ENCODE measurements around the gene SLC38A6.
A peak's percentile ranks its signal among the peaks of the same experiment; 100 is the strongest.

SLC38A6 gene

DNA sequence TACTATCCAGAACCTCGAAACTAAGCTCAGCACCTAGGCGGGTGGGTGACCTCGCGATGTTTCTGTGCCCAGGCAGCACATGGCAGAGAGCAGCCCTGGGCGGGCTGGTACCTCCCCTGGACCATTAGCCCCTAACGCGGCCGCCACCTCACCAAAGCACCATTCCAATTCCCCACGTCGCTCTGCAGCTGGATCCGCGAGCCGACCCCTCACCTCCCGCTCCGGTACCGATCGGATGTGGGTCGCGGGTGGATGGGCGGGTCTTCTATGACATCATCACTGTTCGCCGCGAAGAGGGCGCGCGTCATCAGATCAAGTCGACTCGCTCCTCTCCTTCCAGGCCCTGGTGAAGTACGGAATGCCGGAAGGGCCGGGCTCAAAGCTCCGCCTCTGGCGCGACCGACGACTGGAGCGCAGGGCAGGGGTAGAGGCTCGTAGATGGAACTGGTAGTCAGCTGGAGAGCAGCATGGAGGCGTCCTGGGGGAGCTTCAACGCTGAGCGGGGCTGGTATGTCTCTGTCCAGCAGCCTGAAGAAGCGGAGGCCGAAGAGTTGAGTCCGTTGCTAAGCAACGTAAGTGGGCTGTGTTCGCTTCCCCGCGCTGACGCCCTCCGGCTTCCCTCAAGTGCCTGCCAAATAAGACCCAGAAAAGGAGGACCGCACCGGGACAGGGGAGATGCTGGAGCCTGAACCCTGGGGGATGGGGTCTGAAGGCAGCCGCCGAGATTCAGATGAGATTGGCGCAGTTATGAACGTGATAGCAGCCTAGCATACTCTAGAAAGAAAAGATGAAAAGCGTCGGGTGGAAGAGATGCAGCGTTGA, at the start of gene SLC38A6, which contains the start of gene TRMT5:
SLC38A6 (plus strand) TSS at position 435 of the 822 bp plus-strand sequence; CDS start at position 468, 33 bp downstream.
TRMT5 (minus strand) TSS at position 269 of the 822 bp plus-strand sequence; CDS start at position 163, 106 bp downstream.
- DNase-seq, result peak; percentile 95 to 96

DNA sequence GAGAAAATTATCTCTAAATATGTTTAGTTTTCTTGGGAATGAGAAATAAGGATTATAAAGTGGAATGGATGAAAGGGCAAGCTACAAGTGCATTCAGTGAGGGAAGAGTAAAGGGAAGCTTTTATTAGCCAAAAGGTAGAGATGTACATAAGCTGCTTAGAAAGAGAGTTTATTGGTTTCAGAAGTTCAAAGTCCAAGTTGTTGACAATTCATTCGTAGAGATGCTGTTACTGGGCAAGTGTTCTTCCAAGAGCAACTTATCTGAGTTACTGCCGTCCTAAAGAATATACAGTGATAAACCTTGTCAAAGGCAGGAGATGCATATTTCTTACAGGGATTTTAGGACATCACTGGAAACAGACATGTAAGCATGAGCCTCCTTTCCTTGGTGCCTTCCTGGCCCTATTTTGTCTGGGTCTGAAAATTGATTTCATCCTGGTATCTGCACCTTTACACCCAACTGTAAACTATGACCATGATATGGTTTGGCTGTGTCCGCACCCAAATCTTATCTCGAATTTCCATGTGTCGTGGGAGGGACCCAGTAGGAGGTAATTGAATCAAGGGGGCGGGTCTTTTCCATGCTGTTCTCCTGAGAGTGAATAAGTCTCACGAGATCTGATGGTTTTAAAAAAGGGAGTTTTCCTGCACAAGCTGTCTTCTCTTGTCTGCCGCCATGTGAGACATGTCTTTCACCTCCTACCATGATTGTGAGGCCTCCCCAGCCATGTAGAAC, 47.0 kb upstream of the SLC38A6 start:
- DNase-seq, result no peak

DNA sequence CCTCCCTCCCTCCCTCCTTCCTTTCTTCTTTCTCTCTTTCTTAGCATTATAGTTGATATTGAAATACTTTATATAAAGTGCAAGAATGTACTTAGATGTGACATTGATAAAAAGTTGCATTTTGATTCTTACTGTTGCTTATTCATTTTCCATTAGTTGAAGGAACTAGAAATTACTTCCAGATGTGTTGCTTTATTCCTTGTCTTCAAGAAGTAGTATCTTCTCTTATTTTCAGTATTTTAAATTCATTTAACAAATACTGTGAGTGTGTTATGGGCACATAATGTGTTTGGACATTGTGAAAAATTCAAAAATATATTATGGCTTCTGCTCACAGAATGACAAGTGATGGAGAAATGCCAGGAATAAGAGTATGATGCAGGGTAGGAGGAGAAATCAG, 45.7 kb upstream of the SLC38A6 start:
- no peak for DNase-seq

DNA sequence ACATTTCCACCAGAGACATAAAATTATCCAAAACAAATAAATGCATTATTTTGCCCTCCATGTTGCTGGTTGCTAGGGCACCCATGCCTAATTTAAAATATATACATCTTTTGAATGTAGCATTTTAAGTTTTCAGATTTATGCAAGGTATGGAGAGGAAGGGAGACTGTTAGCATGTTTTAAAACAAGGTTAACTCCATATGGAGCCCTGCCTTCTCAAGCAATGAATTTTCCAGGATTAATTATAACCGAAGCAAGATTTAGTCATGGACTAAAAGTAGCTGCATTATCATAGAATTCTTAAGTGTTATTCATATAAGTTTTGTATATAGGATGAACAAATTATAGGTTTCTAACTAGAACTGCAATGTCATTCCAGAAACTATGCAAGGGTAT, 37.4 kb upstream of the SLC38A6 start:
- DNase-seq, result no peak

DNA sequence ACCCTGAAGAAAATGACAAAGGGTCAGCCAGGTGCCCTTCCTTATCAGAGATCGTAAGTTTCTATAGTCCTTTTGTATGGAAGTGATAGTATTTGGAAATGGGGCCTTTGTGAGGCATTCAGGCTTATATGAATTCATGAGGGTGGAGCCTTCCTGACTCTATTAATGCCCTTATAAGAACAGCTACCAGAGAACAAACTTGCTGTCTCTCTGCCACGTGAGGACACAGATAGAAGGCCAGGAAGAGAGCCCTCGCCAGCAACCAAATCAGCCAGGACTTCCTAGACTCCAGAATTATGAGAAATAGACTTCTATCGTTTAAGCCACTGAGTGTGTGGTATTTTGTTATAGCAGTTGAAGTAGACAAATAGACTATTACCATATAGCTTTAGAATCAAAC, 36.8 kb upstream of the SLC38A6 start:
- no peak for DNase-seq

DNA sequence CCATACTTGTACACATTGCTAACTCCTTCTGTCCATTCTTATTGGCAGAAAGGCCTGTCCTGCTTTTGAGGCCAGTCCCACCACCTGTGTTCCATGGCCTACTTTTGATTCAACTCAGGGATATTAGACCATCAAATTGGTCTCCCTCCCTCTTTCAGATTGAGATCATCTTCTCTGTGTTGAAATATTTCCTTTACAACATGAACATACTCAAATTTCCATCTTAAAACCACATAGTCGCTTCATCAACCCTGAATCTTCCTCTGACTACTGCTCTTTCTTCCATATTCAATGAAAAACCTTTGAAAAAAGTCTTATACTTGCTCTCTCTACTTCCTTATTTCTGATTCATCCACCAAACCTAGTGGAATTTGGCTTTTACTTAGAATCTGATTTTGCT, 35.1 kb upstream of the SLC38A6 start:
- peak in 1 of 2 experiments; percentile 25 for DNase-seq

DNA sequence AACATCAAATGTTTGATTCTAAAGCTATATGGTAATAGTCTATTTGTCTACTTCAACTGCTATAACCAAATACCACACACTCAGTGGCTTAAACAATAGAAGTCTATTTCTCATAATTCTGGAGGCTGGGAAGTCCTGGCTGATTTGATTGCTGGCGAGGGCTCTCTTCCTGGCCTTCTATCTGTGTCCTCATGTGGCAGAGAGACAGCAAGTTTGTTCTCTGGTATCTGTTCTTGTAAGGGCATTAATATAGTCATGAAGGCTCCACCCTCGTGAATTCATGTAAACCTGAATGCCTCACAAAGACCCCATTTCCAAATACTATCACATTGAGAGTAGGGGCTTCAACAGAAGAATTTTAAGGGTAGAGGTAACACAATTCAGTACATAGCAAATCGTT, 34.3 kb upstream of the SLC38A6 start:
- no peak for DNase-seq

DNA sequence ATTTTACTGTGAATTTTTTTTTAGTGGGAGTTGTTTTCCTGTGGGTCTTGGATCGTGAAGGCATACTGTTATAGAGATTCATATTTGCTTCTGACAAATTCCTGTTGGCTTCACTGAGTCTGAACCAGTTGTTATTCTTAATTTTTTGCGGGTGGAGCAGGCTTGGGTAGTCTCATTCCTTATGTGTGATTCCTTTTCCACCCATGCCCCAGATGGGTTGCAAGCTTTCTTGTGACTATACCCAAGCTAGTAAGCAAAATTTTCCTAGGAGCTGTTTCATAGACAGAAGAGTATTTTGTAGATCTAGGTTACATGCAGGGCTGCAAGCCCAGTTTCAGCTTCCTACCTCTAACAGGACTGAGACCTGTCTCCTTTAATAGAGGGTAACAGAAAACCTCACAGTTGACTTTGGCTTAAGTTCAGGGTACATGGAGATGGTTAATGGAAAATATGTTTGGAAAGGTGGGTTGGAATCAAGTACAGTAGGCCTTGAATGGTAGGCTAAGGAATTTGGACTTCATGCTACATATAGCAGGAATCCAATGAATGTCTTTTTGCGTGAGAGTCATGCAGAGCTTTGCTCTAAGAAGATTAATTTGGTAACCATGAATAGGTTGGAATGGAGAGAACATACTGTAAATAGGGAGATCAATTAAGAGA, 29.1 kb upstream of the SLC38A6 start:
- no peak for DNase-seq

DNA sequence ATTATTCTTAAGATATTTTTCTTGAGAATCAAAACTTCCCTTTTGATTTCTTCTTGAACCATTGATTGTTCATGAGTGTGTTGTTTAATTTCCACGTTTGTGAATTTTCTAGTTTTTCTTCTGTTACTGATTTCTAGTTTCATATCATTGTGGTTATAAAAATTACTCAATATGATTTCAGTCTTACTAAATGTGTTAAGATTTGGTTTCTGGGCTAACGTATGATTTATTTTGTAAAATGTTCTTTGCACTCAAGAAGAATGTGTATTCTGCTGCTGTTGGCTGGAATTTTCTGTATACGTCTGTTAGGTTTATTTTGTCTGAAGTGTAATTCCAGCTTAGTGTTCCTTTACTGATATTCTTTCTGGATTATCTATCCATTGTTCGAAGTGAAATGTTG, 24.8 kb upstream of the SLC38A6 start:
- DNase-seq, result no peak

DNA sequence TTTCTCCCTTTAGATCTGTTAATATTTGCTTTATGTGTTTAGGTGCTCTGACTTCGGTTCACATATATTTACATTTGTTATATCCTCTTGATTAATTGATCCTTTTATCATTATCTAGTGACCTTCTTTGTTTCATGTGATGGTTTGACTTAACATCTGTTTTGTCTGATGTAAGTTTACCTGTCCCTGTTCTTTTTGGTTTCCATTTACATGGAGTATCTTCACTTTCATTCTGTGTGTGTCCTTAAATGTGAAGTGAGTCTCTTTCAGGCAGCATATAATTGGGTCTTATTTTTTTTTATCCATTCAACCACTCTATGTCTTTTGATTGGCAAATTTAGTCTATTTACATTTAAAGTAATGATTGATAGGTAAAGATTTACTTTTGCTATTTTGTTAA, 24.4 kb upstream of the SLC38A6 start:
- no peak for DNase-seq

DNA sequence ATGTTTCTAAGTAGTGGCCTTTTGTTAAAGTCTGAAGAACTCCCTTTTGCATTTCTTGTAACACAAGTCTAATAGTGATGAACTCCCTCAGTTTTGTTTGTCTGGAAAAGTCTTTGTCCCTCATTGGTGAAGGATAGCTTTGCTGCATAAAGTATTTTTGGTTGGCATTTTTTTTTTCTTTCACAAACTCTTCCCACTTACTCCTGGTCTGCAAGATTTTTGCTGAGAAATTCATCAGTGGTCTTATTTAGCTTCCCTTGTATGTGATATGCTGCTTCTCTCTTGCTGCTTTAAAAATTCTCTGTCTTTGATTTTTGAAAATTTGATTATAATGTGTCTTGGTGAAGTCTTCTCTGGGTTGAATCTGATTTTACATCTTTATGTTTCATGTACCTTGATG, 22.9 kb upstream of the SLC38A6 start:
- DNase-seq, result no peak

DNA sequence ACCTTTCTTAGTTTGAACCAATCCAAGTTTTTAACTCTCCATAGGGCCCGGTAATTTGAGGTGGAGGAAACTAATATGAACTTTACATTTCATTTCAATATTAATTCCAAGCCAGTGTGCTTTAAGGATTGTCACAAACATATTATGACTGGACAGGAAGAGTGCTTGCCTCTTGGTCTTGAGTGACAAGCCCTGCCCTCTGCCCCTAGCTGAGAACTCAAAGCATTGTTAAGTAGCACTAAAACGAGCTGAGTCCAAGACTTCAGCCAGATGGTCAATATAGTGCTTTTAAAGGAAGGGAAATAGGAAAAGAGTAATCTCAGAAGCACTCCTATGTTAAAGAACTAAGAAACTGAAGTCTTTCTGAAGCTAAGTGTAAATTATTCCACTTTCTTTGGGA, 17.3 kb upstream of the SLC38A6 start:
- DNase-seq, result no peak

DNA sequence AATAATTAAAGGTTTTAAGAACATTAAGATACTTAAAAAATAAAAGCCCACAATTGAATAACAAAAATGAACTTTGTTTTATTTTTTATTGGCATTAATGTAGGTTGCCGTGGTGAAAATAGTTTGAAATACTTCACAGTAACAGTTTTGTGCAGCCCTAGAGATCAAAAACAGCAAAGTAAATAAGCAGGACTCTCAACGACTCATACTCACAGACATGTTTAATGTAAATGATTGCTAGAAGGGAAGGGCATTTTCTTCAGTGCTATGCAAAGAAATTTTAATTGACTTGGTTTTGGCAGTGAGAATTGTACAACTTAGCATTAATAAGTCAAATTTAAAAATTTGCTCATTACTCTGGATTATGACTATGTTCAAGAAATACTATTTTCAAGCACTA, 16.1 kb upstream of the SLC38A6 start:
- DNase-seq, result no peak

DNA sequence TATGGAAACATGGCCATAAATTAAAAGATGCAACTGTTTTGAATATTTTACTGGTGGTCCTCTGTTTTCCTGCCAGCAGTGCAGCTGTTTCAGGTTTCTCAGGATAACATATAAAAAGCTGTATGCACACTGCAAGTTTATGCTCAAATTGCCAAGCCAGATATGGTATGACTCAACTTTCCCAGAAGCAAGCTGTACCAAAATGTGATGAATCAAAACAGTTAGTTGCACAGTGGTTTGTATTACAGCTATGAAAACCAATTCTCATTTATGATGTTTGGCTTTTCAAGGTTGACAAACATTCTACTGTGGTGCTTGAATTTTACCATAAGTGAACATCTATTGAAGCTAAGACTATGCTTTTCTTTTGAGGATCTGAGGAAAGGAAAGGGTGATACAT, 15.6 kb upstream of the SLC38A6 start:
- no peak for DNase-seq

DNA sequence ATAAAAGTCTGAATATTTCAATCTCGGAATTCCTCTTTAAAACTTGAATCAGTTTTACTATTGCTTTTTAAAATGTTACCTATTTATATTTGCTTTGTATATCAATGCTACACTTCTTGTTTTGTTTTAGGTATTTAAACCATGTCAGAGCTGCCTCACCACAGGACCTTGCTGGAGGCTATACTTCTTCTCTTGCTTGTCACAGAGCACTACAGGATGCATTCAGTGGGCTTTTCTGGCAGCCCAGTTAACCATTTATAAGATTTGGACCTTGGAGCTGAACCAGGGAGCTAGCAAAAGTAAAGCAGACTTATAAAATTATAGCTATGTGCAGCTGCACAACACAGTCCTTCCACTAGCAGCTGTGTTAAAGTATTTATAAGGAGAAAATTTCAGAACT, 12.9 kb upstream of the SLC38A6 start:
- DNase-seq, result no peak

DNA sequence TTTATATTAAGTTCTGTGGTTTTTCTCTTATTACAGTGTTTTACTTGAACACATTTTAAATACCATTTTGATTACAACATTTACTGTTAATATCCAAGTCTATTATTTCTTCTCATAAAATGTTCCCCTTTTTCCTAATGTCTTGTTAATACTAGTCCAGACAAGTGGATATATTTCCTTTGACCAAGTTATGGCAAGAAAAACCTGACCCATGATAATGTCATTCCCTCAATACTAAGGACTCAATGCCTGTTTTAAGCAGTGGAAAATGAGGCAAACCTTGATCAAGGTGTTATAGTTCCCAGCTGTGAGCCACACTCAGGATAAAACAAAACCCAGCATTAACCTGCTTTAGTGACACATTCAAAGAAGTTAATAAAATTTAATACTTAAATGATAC, 12.4 kb upstream of the SLC38A6 start:
- no peak for DNase-seq

DNA sequence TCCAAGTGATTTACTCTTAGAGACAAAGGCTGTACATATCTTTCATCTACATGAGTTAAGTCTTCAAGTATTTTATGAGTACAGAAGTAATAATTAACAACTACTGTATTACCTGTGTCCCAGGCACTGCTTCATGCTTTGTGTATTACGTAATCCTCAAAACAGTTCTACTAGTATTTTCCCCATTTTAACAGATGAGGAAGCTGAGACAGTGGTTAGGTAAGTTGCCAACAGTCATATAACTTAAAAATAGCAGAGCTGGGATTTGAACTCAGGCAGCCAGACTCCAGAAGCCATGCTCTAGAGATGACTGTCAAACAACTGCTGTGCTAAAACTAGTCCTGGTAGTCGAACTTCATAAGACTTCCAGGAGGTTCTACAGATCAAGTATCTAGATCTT, 10.9 kb upstream of the SLC38A6 start:
- no peak for DNase-seq

DNA sequence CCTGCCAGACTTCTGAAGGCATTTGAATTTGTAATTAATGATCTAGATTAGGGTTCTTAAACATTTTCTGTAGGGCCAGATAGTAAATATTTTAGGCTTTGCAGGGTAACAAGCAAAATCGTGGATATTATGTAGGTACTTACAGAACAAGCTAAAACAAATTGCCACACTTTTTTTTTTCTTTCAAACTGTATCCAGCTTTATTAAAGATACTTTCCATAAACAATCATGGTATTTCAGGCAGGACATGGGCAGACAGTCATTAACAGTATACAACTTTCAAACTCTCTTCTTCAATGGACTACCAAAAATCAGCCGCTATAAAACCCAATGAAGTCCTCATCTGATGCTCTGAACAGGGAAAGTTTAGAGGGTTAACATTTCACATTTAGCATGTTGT, 9.8 kb upstream of the SLC38A6 start:
- DNase-seq, result no peak

DNA sequence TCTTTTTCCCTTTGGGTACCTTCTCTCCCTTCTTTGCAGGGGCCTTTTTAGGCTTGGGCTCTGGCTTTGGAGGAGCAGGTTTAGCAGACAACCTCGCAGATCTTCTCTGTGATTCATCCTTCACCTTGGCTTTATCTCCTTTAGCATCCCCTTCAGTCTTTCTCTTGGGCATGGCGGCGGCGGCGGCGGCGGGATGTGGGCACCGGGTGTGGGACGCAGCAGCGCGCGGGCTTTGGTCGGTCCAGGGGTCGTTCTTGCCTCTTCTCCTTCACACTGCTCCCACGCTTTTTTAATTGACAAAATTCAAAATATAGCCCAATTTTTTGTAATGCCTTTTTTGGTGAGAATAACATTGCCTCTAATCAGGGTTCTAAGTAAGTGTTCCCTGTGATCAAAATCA, 8.8 kb upstream of the SLC38A6 start:
- no peak for DNase-seq

DNA sequence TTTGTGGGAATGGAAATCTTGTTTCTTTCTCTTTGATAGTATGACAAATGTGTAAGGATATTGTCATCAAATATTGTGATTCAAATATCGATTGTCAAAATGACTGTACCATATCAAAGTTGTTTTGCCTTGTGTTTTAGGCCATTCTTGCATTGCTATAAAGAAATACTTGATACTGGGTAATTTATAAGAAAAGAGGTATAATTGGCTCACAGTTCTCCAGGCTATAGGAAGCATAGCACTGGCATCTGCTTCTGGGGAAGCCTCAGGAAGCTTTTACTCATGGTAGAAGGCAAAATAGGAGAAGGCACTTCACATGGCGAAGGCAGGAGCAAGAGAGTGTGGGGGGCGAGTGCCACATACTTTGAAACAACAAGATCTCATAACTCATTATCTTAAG, 8.0 kb upstream of the SLC38A6 start:
- DNase-seq, result no peak

DNA sequence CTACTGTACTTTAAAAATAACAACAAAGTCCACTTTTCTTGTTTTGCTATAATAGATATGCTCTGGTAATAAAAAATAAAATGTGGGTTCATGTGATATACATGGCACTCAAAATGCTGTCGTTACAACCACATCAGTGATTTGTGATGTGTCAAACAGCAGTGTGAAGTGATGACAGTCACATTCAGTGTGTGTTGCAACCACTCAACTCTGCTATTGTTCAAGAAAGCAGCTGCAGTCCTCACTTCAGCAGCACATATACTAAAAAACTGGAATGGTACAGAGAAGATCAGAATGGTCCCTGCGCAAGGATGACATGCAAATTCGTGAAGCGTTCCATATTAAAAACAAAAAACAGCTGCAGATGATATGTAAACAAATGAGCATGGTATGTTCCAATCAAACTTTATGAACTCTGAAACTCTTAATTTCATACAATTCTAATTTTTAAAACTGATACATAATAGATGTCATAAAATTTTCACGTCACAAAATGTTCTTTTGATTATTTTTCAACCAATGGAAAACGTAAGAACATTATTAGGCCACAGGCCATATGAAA, 6.9 kb upstream of the SLC38A6 start:
- no peak for DNase-seq

DNA sequence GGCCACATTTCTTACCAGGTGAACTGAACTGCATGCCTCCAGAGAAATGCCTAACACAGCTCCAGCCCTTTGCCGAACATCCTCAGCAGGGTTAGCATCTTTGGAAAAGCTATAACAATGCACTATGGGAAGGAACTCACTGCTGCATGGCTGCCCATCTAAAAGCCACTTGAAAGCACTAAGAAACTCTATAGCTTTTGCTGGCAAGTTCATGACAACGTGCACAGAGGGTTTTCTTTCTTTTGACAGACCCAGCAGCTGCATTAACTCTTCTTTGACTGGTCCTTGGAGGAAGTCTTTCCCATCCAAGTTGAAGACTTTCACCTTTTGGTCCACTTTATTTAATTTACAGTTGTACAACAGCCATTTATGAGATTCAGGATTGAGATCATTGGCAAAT, 5.5 kb upstream of the SLC38A6 start:
- DNase-seq, result no peak

DNA sequence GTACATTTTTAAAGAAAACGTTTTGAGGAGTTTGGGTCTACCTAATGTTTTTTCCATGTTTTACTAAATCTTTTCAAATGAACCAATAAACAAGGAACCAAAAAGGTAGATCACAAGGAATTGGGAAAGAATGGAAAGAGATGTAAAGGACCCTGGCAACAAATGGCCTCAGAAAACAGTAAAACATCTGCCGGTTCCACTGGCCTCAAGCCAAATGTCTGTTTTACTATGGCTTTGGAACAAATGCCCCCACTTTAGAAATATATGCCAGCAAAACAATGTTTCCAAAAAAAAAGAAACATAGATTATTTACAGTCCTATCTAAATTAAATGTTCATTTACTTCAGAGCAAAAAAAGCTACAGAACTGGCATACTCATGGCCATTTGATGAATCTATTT, 3.2 kb upstream of the SLC38A6 start:
- no peak for DNase-seq

All from activated T-cell treated with anti-CD3 and anti-CD28 coated beads, Interleukin-2, amount 50 U/mL, for 48 hours (primary cell).